H9 (cell line): ENCODE results near the gene NHLH1. TPM values are rescaled to one million over a fixed set of nuclear protein-coding genes. Genes with fewer than 3 reads are reported as not detected.

ENCODE experiments used
- DNase-seq: peaks from one replicate; pipeline ENCODE4 v3.0.0-alpha.2; 2017
- H2AFZ ChIP-seq: one replicate; pipeline ENCODE4 v1.6.1; 2013; ENCODE audit warnings: mild to moderate bottlenecking, low read length, control low read depth, moderate library complexity
- H2AK5ac ChIP-seq: 2 replicates; pipeline ENCODE4 v1.6.1; 2013; ENCODE audit warnings: low read length, control low read depth, mixed read lengths; ENCODE audit not compliant: insufficient read length
- H2BK120ac ChIP-seq: one replicate; pipeline ENCODE4 v1.6.1; 2013; ENCODE audit warnings: low read depth, mild to moderate bottlenecking, low read length, control low read depth, inconsistent platforms; ENCODE audit not compliant: poor library complexity, severe bottlenecking
- H2BK12ac ChIP-seq: 2 replicates; pipeline ENCODE4 v1.6.1; 2013; ENCODE audit warnings: low read length, control low read depth, mixed read lengths, low read depth; ENCODE audit not compliant: insufficient read length
- H2BK15ac ChIP-seq: 2 replicates; pipeline ENCODE4 v1.6.1; 2013; ENCODE audit warnings: low read depth, low read length, control low read depth
- H2BK20ac ChIP-seq: one replicate; pipeline ENCODE4 v1.6.1; 2013; ENCODE audit warnings: low read depth, mild to moderate bottlenecking, low read length, control low read depth, inconsistent platforms; ENCODE audit not compliant: poor library complexity, severe bottlenecking
- H2BK5ac ChIP-seq: 2 replicates; pipeline ENCODE4 v1.6.1; 2013; ENCODE audit warnings: low read length, control low read depth, mixed read lengths; ENCODE audit not compliant: insufficient read length
- H3K14ac ChIP-seq: 2 replicates; pipeline ENCODE4 v1.6.1; 2013; ENCODE audit warnings: low read length, control low read depth; ENCODE audit not compliant: insufficient read depth
- H3K18ac ChIP-seq: 2 replicates; pipeline ENCODE4 v1.6.1; 2013; ENCODE audit warnings: low read depth, mild to moderate bottlenecking, mixed read lengths, low read length, control low read depth; ENCODE audit not compliant: insufficient read length
- H3K23ac ChIP-seq: 2 replicates; pipeline ENCODE4 v1.6.1; 2013; ENCODE audit warnings: low read length, control low read depth, mixed read lengths, low read depth; ENCODE audit not compliant: insufficient read length
- H3K23me2 ChIP-seq: 2 replicates; pipeline ENCODE4 v1.6.1; 2013; ENCODE audit warnings: low read depth, mild to moderate bottlenecking, mixed read lengths, low read length, control low read depth; ENCODE audit not compliant: insufficient read length, poor library complexity, severe bottlenecking
- H3K27ac ChIP-seq: 2 replicates; pipeline ENCODE4 v1.5.1; 2013; ENCODE audit warnings: low read length, control low read depth, mixed read lengths, low read depth; ENCODE audit not compliant: insufficient read length
- H3K27me3 ChIP-seq: 2 replicates; pipeline ENCODE4 v1.6.1; 2013; ENCODE audit warnings: low read length, control low read depth, inconsistent platforms; ENCODE audit not compliant: insufficient read depth
- H3K4ac ChIP-seq: 2 replicates; pipeline ENCODE4 v1.6.1; 2013; ENCODE audit warnings: low read depth, mild to moderate bottlenecking, control low read depth, inconsistent platforms, low read length, moderate library complexity
- H3K4me1 ChIP-seq: 2 replicates; pipeline ENCODE4 v1.6.1; 2013; ENCODE audit warnings: low read length, control low read depth, inconsistent platforms; ENCODE audit not compliant: insufficient read depth
- H3K4me2 ChIP-seq: 2 replicates; pipeline ENCODE4 v1.6.1; 2013; ENCODE audit warnings: low read length, control low read depth, mixed read lengths; ENCODE audit not compliant: insufficient read length, insufficient read depth
- H3K56ac ChIP-seq: 2 replicates; pipeline ENCODE4 v1.6.1; 2013; ENCODE audit warnings: low read depth, mild to moderate bottlenecking, mixed read lengths, low read length, control low read depth; ENCODE audit not compliant: insufficient read length
- H3K79me1 ChIP-seq: 2 replicates; pipeline ENCODE4 v1.6.1; 2013; ENCODE audit warnings: low read depth, mild to moderate bottlenecking, moderate library complexity, low read length, control low read depth, inconsistent platforms; ENCODE audit not compliant: insufficient read depth, poor library complexity, severe bottlenecking
- H3K79me2 ChIP-seq: 2 replicates; pipeline ENCODE4 v1.6.1; 2013; ENCODE audit warnings: low read length, control low read depth, inconsistent platforms; ENCODE audit not compliant: insufficient read depth
- H3K9ac ChIP-seq: 2 replicates; pipeline ENCODE4 v1.6.1; 2013; ENCODE audit warnings: low read length, control low read depth, mixed read lengths; ENCODE audit not compliant: insufficient read length; ENCODE audit errors: extremely low read depth
- H3K9me3 ChIP-seq: one replicate; pipeline ENCODE4 v1.6.1; 2013; ENCODE audit warnings: low read depth, low read length, inconsistent platforms; ENCODE audit not compliant: control insufficient read depth
- H3T11ph ChIP-seq: one replicate; pipeline ENCODE4 v1.6.1; 2013; ENCODE audit warnings: mild to moderate bottlenecking, low read length, control low read depth, inconsistent platforms
- H4K20me1 ChIP-seq: one replicate; pipeline ENCODE4 v1.6.1; 2013; ENCODE audit not compliant: control insufficient read depth, insufficient read length, insufficient read depth
- H4K5ac ChIP-seq: 2 replicates; pipeline ENCODE4 v1.6.1; 2013; ENCODE audit warnings: low read depth, mild to moderate bottlenecking, mixed read lengths, low read length, control low read depth; ENCODE audit not compliant: insufficient read length
- H4K8ac ChIP-seq: replicated peaks from 2 replicates; pipeline ENCODE4 v1.6.1; 2013; ENCODE audit warnings: low read length, control low read depth, mixed read lengths, low read depth; ENCODE audit not compliant: insufficient read length
- H4K91ac ChIP-seq: 2 replicates; pipeline ENCODE4 v1.6.1; 2013; ENCODE audit warnings: low read depth, mild to moderate bottlenecking, moderate library complexity, mixed read lengths, low read length, control low read depth; ENCODE audit not compliant: insufficient read length
- H3K27ac Mint-ChIP-seq, 3 experiments: 2 replicates in 2 of 3; 3 replicates in 1 of 3; pipeline ENCODE4 v1.8.0; 2020 to 2021; ENCODE audit warnings: mixed read lengths in 3 of 3, mild to moderate bottlenecking in 1 of 3, moderate library complexity in 1 of 3
- H3K27me3 Mint-ChIP-seq: 2 replicates; pipeline ENCODE4 v1.8.0; 2021; ENCODE audit warnings: low read depth, mild to moderate bottlenecking, moderate library complexity, mixed read lengths
- H3K36me3 Mint-ChIP-seq, 3 experiments: 2 replicates in 2 of 3; 3 replicates in 1 of 3; pipeline ENCODE4 v1.8.0; 2020 to 2021; ENCODE audit warnings: low read depth in 3 of 3, mixed read lengths in 3 of 3; ENCODE audit not compliant: insufficient read depth in 1 of 3
- H3K4me1 Mint-ChIP-seq, 2 experiments: 2 replicates each; pipeline ENCODE4 v1.8.0; 2020; ENCODE audit warnings: mixed read lengths in 2 of 2
- H3K4me3 Mint-ChIP-seq, 2 experiments: 2 replicates in 1 of 2; 3 replicates in 1 of 2; pipeline ENCODE4 v1.8.0; 2020 to 2021; ENCODE audit warnings: mild to moderate bottlenecking in 2 of 2, mixed read lengths in 2 of 2, moderate library complexity in 1 of 2
- H3K9me3 Mint-ChIP-seq, 2 experiments: 2 replicates in 1 of 2; 3 replicates in 1 of 2; pipeline ENCODE4 v1.8.0; 2020; ENCODE audit warnings: mild to moderate bottlenecking in 2 of 2, mixed read lengths in 2 of 2, moderate library complexity in 1 of 2
- CTCF ChIP-seq: fragments of 200-600 bp; sonication (generic); conservative IDR thresholded peaks from 3 replicates; pipeline ENCODE4 v1.8.0; 2021; ENCODE audit warnings: antibody characterized with exemption, mild to moderate bottlenecking
- WGBS: extraction: QIAGEN DNeasy Blood & Tissue Kit; methylation state at CpG from one replicate; pipeline ENCODE4 v1.1.7; 2013; ENCODE audit warnings: missing lambda C conversion rate, low lambda C conversion rate, mixed read lengths; ENCODE audit not compliant: insufficient read length; ENCODE audit errors: extremely low coverage; 5-methylcytosine and 5-hydroxymethylcytosine counted together
- total RNA-seq: library from RNA; stranded (reverse); gene quantifications from 2 replicates; pipeline ENCODE4 v1.2.1, GENCODE V29; 2021

NHLH1 gene
- total RNA-seq, 1 experiment from 2014 or later, result 1.5 TPM

GRCh38 chr1:160412028-160412362, 45.1 kb downstream of the NHLH1 start:
- H3K23ac ChIP-seq, result no peak overlapping the region
- no peak overlapping the region for H4K91ac ChIP-seq
- Mint-ChIP-seq H3K4me3 (no peak overlapping the region), H3K36me3 (peaks cover 2 to 25% (median 9%) of the 10 kb centered on the region in 3 experiments; a peak in 6 of 7 replicates), H3K27ac (no peak overlapping the region), H3K27me3 (no peaks in the 10 kb centered on the region), H3K9me3 (no peaks in the 10 kb centered on the region), H3K4me1 (peaks cover 60 to 61% of the 10 kb centered on the region in 2 experiments)
- no peak overlapping the region for H2BK15ac ChIP-seq
- no peak overlapping the region for H3T11ph ChIP-seq
- WGBS, result no CpG with 5 or more reads among the region's 3 CpGs
- DNase-seq, result no peak
- H3K56ac ChIP-seq, result no peak overlapping the region
- no peak overlapping the region for H3K27ac ChIP-seq
- H4K5ac ChIP-seq, result no peak overlapping the region
- H3K9ac ChIP-seq, result no peak overlapping the region
- H2BK12ac ChIP-seq, result no peak overlapping the region
- no peaks in the 10 kb centered on the region for H3K9me3 ChIP-seq
- peaks cover 3% of the 10 kb centered on the region for H3K79me1 ChIP-seq
- TF ChIP-seq CTCF, result no peak
- H4K20me1 ChIP-seq, result peaks cover 5% of the 10 kb centered on the region
- peaks cover 3% of the 10 kb centered on the region; the same call in 1 of the 2 replicates for H3K79me2 ChIP-seq
- H4K8ac ChIP-seq, result no peak overlapping the region
- H2AK5ac ChIP-seq, result no peak overlapping the region
- H2AFZ ChIP-seq, result no peak overlapping the region
- H3K4me2 ChIP-seq, result no peak overlapping the region
- no peak overlapping the region for H2BK120ac ChIP-seq
- no peaks in the 10 kb centered on the region for H3K27me3 ChIP-seq
- H3K4ac ChIP-seq, result no peak overlapping the region
- H3K18ac ChIP-seq, result no peak overlapping the region
- H2BK20ac ChIP-seq, result no peak overlapping the region
- no peak overlapping the region for H2BK5ac ChIP-seq
- H3K23me2 ChIP-seq, result no peaks in the 10 kb centered on the region
- H3K14ac ChIP-seq, result no peak overlapping the region
- H3K4me1 ChIP-seq, result peaks cover 15% of the 10 kb centered on the region
